SK-N-SH treated with all-trans-retinoic acid at 6 μM for 48 hours (cell line): ENCODE data around the gene TAL2.

Experiments
- ATAC-seq: fragments of 200-7000 bp; cut with Tn5 transposase; 3 replicates; pipeline ENCODE4 v1.9.1; 2020; ENCODE audit warnings: mild to moderate bottlenecking, moderate library complexity
- ARNTL ChIP-seq: fragments of 450-650 bp; formaldehyde crosslinking; IDR thresholded peaks from 2 replicates; pipeline ENCODE4 v1.5.0; 2020; ENCODE audit warnings: low read depth, mild to moderate bottlenecking, moderate library complexity, borderline replicate concordance
- CSDC2 ChIP-seq: fragments of 250-450 bp; sonication (Bioruptor Pico); IDR thresholded peaks from 2 replicates; pipeline ENCODE4 v1.5.0; 2020; ENCODE audit warnings: mild to moderate bottlenecking, moderate library complexity
- CSRNP3 ChIP-seq: fragments of 250-450 bp; sonication (Bioruptor Pico); IDR thresholded peaks from 2 replicates; pipeline ENCODE4 v1.5.1; 2021; ENCODE audit warnings: mild to moderate bottlenecking, moderate library complexity
- ESRRG ChIP-seq: fragments of 250-450 bp; sonication (Bioruptor Pico); IDR thresholded peaks from 2 replicates; pipeline ENCODE4 v1.6.1; 2021; ENCODE audit warnings: mild to moderate bottlenecking
- GLIS3 ChIP-seq: fragments of 250-450 bp; sonication (Bioruptor Pico); IDR thresholded peaks from 2 replicates; pipeline ENCODE4 v1.5.0; 2020; ENCODE audit warnings: mild to moderate bottlenecking, moderate library complexity
- ISL1 ChIP-seq: fragments of 250-450 bp; sonication (Bioruptor Pico); IDR thresholded peaks from 2 replicates; pipeline ENCODE4 v2.1.2; 2022; ENCODE audit warnings: mild to moderate bottlenecking, moderate library complexity
- OSR1 ChIP-seq: fragments of 250-450 bp; sonication (Bioruptor Pico); IDR thresholded peaks from 2 replicates; pipeline ENCODE4 v1.8.0; 2022; ENCODE audit warnings: moderate library complexity, mild to moderate bottlenecking, inconsistent platforms
- PPARA ChIP-seq: fragments of 250-450 bp; sonication (Bioruptor Pico); IDR thresholded peaks from 2 replicates; pipeline ENCODE4 v1.5.0; 2020; ENCODE audit warnings: mild to moderate bottlenecking, borderline replicate concordance
- RARB ChIP-seq: fragments of 250-450 bp; sonication (Bioruptor Pico); IDR thresholded peaks from 2 replicates; pipeline ENCODE4 v1.8.0; 2021; ENCODE audit warnings: mild to moderate bottlenecking, moderate library complexity
- SNAI2 ChIP-seq: fragments of 250-450 bp; sonication (Bioruptor Pico); IDR thresholded peaks from 2 replicates; pipeline ENCODE4 v1.5.0; 2020; ENCODE audit warnings: mild to moderate bottlenecking, moderate library complexity
- TCF4 ChIP-seq: fragments of 250-450 bp; sonication (Bioruptor Pico); IDR thresholded peaks from 2 replicates; pipeline ENCODE4 v1.8.0; 2021; ENCODE audit warnings: mild to moderate bottlenecking, moderate library complexity, borderline replicate concordance
- TOX ChIP-seq: fragments of 250-450 bp; sonication (Bioruptor Pico); IDR thresholded peaks from 2 replicates; pipeline ENCODE4 v1.8.0; 2021; ENCODE audit warnings: mild to moderate bottlenecking, moderate library complexity, borderline replicate concordance
- ZC3H10 ChIP-seq: fragments of 250-450 bp; sonication (Bioruptor Pico); IDR thresholded peaks from 2 replicates; pipeline ENCODE4 v1.5.1; 2021; ENCODE audit warnings: mild to moderate bottlenecking, moderate library complexity
- ZFP3 ChIP-seq: fragments of 250-450 bp; sonication (Bioruptor Pico); IDR thresholded peaks from 2 replicates; pipeline ENCODE4 v1.5.0; 2020; ENCODE audit warnings: mild to moderate bottlenecking, moderate library complexity
- ZFP30 ChIP-seq: fragments of 450-650 bp; formaldehyde crosslinking; IDR thresholded peaks from 2 replicates; pipeline ENCODE4 v1.5.0; 2022; ENCODE audit warnings: mild to moderate bottlenecking, moderate library complexity
- ZNF8 ChIP-seq: fragments of 450-650 bp; formaldehyde crosslinking; IDR thresholded peaks from 2 replicates; pipeline ENCODE4 v1.5.0; 2020; ENCODE audit warnings: mild to moderate bottlenecking, moderate library complexity
- TF ChIP-seq, protein P1 (sequence below): fragments of 250-450 bp; sonication (Bioruptor Pico); IDR thresholded peaks from 2 replicates; pipeline ENCODE4 v1.5.0; 2020; ENCODE audit warnings: mild to moderate bottlenecking, moderate library complexity
- TF ChIP-seq, protein P2 (sequence below): fragments of 250-450 bp; sonication (Bioruptor Pico); IDR thresholded peaks from 2 replicates; pipeline ENCODE4 v1.8.0; 2020; ENCODE audit warnings: mild to moderate bottlenecking, moderate library complexity, borderline replicate concordance
- TF ChIP-seq, protein P3 (sequence below): fragments of 250-450 bp; sonication (Bioruptor Pico); IDR thresholded peaks from 2 replicates; pipeline ENCODE4 v1.5.1; 2020; ENCODE audit warnings: low read depth, mild to moderate bottlenecking, moderate library complexity

TAL2 gene

DNA sequence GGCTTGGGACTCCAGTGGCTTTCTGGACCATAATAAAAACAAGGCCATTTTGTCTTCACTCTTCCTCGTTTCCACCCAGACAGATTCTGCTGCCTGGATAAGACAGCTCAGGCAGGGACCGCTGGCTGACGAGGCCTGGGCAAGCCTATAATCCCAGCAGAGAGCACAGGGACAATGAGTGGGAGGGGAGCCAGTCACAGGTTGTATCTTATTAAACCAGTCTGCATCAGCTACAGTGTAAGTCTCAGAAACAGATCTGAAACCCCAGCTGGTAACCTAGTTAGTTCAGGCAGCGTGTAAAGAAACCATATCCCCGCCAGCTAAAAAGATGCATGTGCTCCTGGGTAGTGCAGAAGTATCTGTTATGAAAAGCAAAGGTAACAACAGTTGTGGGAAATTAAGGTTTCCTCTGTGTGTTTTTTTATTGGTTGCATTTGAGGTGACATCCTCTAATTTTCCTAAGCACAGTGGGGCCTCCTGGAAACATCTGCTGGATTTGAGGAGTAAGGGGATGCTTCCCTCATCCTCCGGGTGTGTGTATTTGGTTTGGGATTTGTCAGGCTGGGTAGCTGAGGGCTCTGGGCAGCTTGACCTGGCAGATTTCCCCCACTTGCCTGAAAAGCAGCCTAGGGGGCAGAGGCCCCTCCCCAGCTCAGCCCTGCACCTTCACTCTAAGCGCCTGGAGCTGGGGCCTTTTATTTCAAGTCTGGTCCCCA is 15.2 kb upstream of the TAL2 start:
- no peak for TF ChIP-seq PPARA (CRISPR knock-in tag)
- TF ChIP-seq ISL1 (CRISPR knock-in tag), result no peak
- TF ChIP-seq, protein P1, sequence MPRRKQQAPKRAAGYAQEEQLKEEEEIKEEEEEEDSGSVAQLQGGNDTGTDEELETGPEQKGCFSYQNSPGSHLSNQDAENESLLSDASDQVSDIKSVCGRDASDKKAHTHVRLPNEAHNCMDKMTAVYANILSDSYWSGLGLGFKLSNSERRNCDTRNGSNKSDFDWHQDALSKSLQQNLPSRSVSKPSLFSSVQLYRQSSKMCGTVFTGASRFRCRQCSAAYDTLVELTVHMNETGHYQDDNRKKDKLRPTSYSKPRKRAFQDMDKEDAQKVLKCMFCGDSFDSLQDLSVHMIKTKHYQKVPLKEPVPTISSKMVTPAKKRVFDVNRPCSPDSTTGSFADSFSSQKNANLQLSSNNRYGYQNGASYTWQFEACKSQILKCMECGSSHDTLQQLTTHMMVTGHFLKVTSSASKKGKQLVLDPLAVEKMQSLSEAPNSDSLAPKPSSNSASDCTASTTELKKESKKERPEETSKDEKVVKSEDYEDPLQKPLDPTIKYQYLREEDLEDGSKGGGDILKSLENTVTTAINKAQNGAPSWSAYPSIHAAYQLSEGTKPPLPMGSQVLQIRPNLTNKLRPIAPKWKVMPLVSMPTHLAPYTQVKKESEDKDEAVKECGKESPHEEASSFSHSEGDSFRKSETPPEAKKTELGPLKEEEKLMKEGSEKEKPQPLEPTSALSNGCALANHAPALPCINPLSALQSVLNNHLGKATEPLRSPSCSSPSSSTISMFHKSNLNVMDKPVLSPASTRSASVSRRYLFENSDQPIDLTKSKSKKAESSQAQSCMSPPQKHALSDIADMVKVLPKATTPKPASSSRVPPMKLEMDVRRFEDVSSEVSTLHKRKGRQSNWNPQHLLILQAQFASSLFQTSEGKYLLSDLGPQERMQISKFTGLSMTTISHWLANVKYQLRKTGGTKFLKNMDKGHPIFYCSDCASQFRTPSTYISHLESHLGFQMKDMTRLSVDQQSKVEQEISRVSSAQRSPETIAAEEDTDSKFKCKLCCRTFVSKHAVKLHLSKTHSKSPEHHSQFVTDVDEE (CRISPR knock-in tag), result no peak
- no peak for TF ChIP-seq ZNF8 (CRISPR knock-in tag)
- no peak for TF ChIP-seq ZFP30 (CRISPR knock-in tag)
- TF ChIP-seq ZFP3, result no peak
- TF ChIP-seq OSR1, result no peak
- TF ChIP-seq, all 23 proteins: peak for 0
- ATAC-seq, result no peak

GRCh38 chr9:105647595-105648349 is 14.5 kb upstream of the TAL2 start:
- no peak for TF ChIP-seq ESRRG
- TF ChIP-seq, protein P2, sequence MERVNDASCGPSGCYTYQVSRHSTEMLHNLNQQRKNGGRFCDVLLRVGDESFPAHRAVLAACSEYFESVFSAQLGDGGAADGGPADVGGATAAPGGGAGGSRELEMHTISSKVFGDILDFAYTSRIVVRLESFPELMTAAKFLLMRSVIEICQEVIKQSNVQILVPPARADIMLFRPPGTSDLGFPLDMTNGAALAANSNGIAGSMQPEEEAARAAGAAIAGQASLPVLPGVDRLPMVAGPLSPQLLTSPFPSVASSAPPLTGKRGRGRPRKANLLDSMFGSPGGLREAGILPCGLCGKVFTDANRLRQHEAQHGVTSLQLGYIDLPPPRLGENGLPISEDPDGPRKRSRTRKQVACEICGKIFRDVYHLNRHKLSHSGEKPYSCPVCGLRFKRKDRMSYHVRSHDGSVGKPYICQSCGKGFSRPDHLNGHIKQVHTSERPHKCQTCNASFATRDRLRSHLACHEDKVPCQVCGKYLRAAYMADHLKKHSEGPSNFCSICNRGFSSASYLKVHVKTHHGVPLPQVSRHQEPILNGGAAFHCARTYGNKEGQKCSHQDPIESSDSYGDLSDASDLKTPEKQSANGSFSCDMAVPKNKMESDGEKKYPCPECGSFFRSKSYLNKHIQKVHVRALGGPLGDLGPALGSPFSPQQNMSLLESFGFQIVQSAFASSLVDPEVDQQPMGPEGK (CRISPR knock-in tag), result no peak
- TF ChIP-seq, all 23 proteins: peak for 0
- no peak for ATAC-seq

DNA sequence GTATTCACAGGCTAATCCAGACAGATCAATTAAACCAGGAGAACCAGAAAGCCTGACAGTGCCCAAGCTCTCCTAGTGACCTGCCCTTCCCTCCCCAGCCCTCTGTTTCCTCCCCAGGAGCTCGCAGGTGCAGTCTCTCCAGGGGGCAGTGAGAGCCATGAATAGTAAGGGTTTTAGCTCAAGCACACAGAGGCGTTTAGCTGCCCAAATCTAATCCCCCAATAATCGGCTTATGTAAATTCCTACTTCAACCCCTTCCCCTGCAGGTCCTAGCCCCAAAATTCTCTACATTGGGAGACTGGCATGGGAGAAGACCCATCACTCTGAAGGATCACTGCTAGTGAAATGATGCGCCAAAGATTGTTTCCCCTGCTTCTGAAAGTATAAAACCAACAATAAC is 10.5 kb upstream of the TAL2 start:
- no peak for TF ChIP-seq ZFP30 (CRISPR knock-in tag)
- no peak for TF ChIP-seq CSDC2
- TF ChIP-seq, protein P3, sequence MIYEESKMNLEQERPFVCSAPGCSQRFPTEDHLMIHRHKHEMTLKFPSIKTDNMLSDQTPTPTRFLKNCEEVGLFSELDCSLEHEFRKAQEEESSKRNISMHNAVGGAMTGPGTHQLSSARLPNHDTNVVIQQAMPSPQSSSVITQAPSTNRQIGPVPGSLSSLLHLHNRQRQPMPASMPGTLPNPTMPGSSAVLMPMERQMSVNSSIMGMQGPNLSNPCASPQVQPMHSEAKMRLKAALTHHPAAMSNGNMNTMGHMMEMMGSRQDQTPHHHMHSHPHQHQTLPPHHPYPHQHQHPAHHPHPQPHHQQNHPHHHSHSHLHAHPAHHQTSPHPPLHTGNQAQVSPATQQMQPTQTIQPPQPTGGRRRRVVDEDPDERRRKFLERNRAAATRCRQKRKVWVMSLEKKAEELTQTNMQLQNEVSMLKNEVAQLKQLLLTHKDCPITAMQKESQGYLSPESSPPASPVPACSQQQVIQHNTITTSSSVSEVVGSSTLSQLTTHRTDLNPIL (CRISPR knock-in tag), result no peak
- TF ChIP-seq CSRNP3 (CRISPR knock-in tag), result no peak
- TF ChIP-seq TCF4, result no peak
- no peak for TF ChIP-seq ESRRG
- ATAC-seq, result no peak

DNA sequence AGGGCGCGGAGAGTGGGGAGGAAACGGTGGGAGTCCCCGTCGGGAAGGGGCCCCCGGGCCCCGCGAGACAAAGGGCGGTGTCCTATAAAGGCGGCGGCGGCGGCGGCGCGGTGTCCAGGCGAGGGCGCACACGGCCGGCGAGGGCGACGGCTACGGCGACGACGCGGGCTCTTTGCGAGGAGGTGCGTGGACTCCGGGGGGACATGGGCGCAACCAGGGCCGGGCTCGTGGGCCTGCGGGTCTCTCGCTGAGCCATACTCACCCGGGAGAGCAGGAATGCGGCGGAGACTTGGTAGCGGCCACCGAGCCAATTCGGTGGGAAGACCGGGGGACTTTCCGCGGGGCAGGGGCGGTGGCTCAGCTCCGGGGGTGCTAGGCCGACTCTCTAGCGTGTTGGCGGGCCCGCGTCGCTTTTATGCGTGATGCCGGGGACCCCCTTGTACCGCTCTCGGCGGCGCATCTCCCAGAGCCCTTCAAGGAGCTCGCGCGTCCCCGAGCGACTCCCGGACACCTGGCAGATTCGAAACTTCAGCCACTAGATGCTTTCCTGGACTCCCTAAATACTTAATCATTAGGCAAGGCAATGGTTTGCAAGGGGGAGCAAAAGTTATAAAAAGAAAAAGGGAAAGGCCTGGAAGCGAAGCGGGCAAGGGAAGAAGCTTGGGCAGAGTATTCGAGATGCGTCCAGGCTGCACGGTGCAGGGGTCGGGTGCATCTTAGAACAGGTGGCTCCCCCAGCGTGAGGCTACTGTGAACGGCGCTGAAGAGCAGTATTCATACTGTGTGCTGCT is 5.9 kb upstream of the TAL2 start:
- peak; percentile 90 for ATAC-seq
- TF ChIP-seq RARB (CRISPR knock-in tag) (no peak), ZNF8 (CRISPR knock-in tag) (no peak)

- no peak for TF ChIP-seq GLIS3 (CRISPR knock-in tag)
- no peak for TF ChIP-seq RARB (CRISPR knock-in tag)
- no peak for TF ChIP-seq ZFP3
- no peak for TF ChIP-seq ZC3H10 (CRISPR knock-in tag)
- TF ChIP-seq PPARA (CRISPR knock-in tag), result no peak
- no peak for TF ChIP-seq SNAI2 (CRISPR knock-in tag)
- no peak for TF ChIP-seq ZNF8 (CRISPR knock-in tag)
- TF ChIP-seq ARNTL (CRISPR knock-in tag), result no peak
- TF ChIP-seq TOX (CRISPR knock-in tag), result no peak
- TF ChIP-seq CSDC2, result no peak
- TF ChIP-seq OSR1, result no peak
- TF ChIP-seq, protein P3 (CRISPR knock-in tag), result no peak
- no peak for ATAC-seq
Observed at GRCh38 chr9:105658351-105658750, 3.9 kb upstream of the TAL2 start.
